ENCODE measurements around the gene IRX5. TPM values are rescaled to one million over a fixed set of nuclear protein-coding genes. Genes with fewer than 3 reads are reported as not detected.

IRX5 gene
- total and polyA plus RNA-seq, 5 donors: 0.48 to 1.9 (median 1.7) TPM

DNA sequence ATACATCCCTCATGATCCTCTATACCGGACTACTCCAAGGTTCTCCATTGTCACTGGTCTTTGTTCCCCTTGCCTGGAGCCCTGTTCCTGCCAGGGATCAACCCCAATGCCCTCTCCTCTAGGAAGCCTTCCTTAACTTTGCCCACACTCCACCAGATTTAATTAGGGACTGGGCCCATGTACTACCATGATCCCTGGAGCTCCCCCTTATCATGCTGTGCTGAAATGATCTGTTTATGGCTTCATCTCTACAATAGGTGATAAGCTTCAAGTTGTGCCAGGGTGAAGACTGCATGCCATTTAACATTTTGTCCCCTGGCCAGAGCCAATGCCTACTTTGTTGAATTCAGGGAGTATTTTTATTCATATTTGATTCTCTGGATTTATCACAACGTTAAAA, 17.9 kb upstream of the IRX5 start:
- no peak for DNase-seq
- no peaks in the 10 kb centered on the region for H3K27me3 ChIP-seq (ENCODE audit: control insufficient read depth, insufficient read depth)
- no peaks in the 10 kb centered on the region for H3K9me3 ChIP-seq (ENCODE audit: control insufficient read depth, low read length)
- H3K27ac ChIP-seq (ENCODE audit: low read length): no peak overlapping the region
- WGBS: 88% methylated on average over 2 of the region's 2 CpGs
- no peaks in the 10 kb centered on the region for H3K4me1 ChIP-seq (ENCODE audit: control insufficient read depth, insufficient read depth, low read length)
- intact Hi-C loops (cut with DNase I): no loop called here
- H3K4me3 ChIP-seq (ENCODE audit: low read length): no peak overlapping the region
- no peak for ATAC-seq

DNA sequence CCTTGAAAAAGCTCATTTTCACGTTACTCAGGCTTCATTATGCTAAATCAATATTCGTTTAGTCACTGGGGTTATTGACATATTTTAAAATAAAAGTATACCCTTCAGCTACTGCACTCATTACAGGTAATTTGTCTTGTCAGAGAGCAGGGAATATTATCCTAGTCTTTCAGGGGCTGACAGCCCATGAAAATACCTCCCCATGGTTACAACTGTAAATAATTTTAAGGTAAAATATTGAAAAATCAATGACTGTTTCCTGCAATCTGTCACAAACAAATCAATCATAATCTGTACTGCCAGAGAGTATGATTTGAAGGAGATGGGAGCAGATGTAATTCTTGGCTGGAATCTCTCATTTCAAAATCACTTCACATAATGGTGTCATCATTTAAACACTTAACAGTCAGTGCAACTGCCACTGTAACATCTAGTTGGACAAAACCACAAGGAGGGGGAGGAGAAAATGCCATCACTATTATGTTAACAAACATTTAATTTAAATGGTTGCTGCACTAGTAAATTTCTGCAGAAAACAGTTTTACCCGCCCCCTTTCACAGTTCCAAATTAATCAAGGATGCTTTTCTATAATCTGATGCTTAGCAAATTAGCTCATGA, 9.3 kb upstream of the IRX5 start:
- H3K27me3 ChIP-seq (ENCODE audit: control insufficient read depth, insufficient read depth): no peaks in the 10 kb centered on the region
- DNase-seq: no peak
- 92% methylated on average over 3 of the region's 3 CpGs for WGBS
- H3K4me3 ChIP-seq (ENCODE audit: low read length): no peak overlapping the region
- ATAC-seq: no peak
- no peak overlapping the region for H3K27ac ChIP-seq (ENCODE audit: low read length)
- intact Hi-C loops (cut with DNase I): no loop called here
- H3K9me3 ChIP-seq (ENCODE audit: control insufficient read depth, low read length): no peaks in the 10 kb centered on the region
- H3K4me1 ChIP-seq (ENCODE audit: control insufficient read depth, insufficient read depth, low read length): no peaks in the 10 kb centered on the region

DNA sequence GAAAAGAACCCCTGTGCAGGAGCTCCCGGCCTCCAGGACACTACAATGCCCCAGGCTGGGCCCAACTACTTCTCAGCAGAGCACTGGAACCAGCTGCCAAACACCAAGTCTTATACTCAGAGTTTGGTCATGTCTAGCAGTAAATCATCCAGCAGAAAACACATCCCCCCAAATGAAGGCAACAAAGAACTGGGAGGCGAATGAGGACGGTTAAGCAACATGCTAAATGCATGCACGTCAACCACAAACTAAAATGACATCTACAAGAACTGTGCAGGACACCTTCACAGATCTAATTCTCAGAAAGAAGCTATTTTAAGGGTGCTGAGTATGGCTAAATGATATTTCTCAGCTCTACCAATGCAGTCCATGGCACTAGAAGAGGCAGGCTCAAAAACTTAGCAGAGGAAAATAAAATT, 7.6 kb upstream of the IRX5 start:
- intact Hi-C loops (cut with DNase I): no loop called here

DNA sequence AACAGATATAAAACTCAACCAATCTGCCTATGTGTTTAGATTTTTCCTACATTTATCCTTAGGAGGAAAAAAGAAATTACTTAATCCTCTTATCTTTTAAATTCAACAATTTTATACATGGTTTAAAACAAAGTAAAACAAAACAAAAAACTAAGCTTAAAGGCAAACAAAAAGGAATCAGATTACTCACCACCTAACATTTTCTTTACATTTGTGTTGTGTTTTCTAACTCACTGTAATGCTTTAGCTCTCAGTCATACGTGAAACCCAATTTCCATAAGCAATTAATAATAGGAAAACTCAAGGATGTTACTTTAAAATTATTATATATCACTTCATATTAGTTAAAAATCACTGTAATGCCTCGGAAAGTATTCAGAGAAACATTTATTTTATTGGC, 6.7 kb upstream of the IRX5 start:
- no peak for DNase-seq
- H3K27ac ChIP-seq (ENCODE audit: low read length): no peak overlapping the region
- WGBS: 95% methylated on average over 2 of the region's 2 CpGs
- H3K4me3 ChIP-seq (ENCODE audit: low read length): no peak overlapping the region
- H3K4me1 ChIP-seq (ENCODE audit: control insufficient read depth, insufficient read depth, low read length): no peaks in the 10 kb centered on the region
- ATAC-seq: no peak
- intact Hi-C loops (cut with DNase I): no loop called here
- no peaks in the 10 kb centered on the region for H3K9me3 ChIP-seq (ENCODE audit: control insufficient read depth, low read length)
- no peaks in the 10 kb centered on the region for H3K27me3 ChIP-seq (ENCODE audit: control insufficient read depth, insufficient read depth)

More for the DNA sequence above, 7.6 kb upstream of the IRX5 start:
- Histone ChIP-seq H3K27me3 (ENCODE audit: control insufficient read depth, insufficient read depth) (no peaks in the 10 kb centered on the region), H3K9me3 (ENCODE audit: control insufficient read depth, low read length) (no peaks in the 10 kb centered on the region), H3K4me1 (ENCODE audit: control insufficient read depth, insufficient read depth, low read length) (no peaks in the 10 kb centered on the region), H3K27ac (ENCODE audit: low read length) (no peak overlapping the region), H3K4me3 (ENCODE audit: low read length) (no peak overlapping the region)
- no peak for ATAC-seq
- WGBS: 91% methylated on average over 4 of the region's 4 CpGs
- no peak for DNase-seq

DNA sequence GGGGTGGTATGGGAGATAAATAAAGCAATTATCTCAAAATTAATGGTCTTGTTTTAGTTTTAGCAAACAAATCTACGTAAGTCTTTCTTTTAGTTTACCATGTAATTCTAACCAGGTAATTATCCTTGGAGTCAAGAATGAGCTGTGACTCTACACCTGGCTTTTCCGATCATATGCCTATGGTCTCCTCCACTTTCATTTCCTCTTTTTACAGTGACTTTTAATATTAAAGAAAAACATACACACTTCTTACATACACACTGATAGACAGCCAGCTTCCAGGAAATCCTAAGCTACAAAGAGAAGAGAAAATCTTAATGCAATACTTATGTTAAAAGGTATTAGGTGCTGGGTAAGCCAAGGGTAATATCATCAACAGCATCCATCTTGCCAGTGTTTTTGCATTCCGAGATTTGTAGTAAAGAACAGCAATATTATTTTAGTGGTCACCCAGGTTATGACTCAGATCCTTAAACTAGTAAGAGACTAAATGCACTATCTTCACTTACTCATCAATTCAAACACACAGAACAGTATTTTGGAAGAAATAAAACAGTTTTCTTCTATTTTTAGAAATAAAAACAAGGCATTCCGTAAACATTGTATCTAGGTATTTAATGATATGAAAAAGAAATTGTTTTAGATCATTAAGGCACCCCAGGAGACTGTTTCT, 4.4 kb upstream of the IRX5 start:
- DNase-seq: no peak
- intact Hi-C loops (cut with DNase I): loop anchor here in 1 of 4 donors (5.0 kb wide), 1 partner anchor 644 kb away; no protein-coding TSS in a partner anchor
- WGBS: 77% methylated on average over 4 of the region's 4 CpGs
- Histone ChIP-seq H3K4me1 (ENCODE audit: control insufficient read depth, insufficient read depth, low read length) (no peaks in the 10 kb centered on the region), H3K4me3 (ENCODE audit: low read length) (no peak overlapping the region), H3K27ac (ENCODE audit: low read length) (no peak overlapping the region), H3K9me3 (ENCODE audit: control insufficient read depth, low read length) (no peaks in the 10 kb centered on the region), H3K27me3 (ENCODE audit: control insufficient read depth, insufficient read depth) (no peaks in the 10 kb centered on the region)
- ATAC-seq: no peak

DNA sequence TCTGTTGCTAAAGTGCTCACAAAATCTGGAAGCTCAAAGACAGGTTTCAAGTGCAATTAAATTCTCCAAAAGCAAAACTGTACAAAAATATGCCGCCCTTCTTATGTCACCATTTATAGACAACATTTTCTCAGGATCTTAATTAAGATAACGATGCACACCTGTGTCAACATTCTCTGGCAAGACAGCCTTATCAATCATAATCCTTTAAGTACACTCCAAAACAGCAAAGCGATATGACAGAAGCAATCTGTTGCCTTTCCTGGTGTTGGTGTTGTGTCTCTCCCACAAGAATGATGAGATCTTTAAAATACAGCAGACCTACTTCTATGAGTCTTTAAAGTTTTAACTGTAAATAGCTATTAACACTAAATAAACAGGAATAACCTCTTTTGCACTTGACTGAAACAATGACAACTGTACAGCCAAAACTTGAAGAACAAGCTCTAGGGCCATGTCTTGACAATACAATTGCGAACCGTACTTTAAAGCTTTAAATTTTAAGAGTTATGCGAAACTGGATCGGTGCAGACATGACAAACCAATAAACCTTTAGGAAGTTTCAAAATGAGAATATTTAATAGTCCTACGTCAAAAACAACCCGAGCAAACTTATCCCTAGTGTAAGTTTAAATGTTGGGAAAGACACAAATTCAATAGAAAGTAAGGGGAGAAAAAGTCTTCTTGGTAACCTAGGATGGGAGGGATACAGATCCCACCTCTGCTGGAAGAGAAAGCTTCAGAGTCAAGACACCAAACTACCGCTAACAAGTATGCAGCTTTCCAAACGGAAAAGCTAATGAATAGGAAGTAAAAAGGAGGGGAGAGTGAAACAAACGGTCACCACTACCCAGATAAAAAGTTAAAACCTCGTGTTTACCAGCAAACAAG, 3.3 kb upstream of the IRX5 start:
- ATAC-seq (no peak), DNase-seq (no peak)
- Histone ChIP-seq H3K4me3 (ENCODE audit: low read length) (peak overlapping the region; percentile 53), H3K27ac (ENCODE audit: low read length) (no peak overlapping the region), H3K4me1 (ENCODE audit: control insufficient read depth, insufficient read depth, low read length) (no peaks in the 10 kb centered on the region), H3K27me3 (ENCODE audit: control insufficient read depth, insufficient read depth) (no peaks in the 10 kb centered on the region), H3K9me3 (ENCODE audit: control insufficient read depth, low read length) (no peaks in the 10 kb centered on the region)
- intact Hi-C loops (cut with DNase I): loop anchor here in 1 of 4 donors (5.0 kb wide), 1 partner anchor 645 kb away; no protein-coding TSS in a partner anchor
- 36% methylated on average over 13 of the region's 13 CpGs for WGBS

DNA sequence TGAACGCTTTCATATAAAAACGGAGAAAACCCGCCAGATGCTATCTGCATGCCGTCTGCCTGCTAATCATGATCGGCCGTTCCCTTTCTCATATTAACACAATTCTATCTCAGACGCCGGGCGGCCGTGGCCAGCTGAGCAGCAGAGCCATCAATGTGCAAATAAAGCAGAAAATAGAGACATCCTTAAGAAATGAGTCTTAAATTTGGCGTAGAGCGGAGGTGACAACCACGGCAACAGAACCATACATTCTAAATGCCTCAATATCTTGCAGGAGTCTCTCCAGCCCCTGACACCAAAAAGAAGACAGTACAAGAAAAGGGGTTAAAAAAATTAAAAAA, 2.7 kb upstream of the IRX5 start:
- intact Hi-C loops (cut with DNase I): loop anchor here in 1 of 4 donors (5.0 kb wide), 1 partner anchor 646 kb away; no protein-coding TSS in a partner anchor
- no peaks in the 10 kb centered on the region for H3K27me3 ChIP-seq (ENCODE audit: control insufficient read depth, insufficient read depth)
- H3K4me1 ChIP-seq (ENCODE audit: control insufficient read depth, insufficient read depth, low read length): no peaks in the 10 kb centered on the region
- H3K27ac ChIP-seq (ENCODE audit: low read length): no peak overlapping the region
- ATAC-seq: no peak
- no peaks in the 10 kb centered on the region for H3K9me3 ChIP-seq (ENCODE audit: control insufficient read depth, low read length)
- peak overlapping the region; percentile 53 for H3K4me3 ChIP-seq (ENCODE audit: low read length)
- no peak for DNase-seq
- WGBS: 3% methylated on average over 13 of the region's 13 CpGs

DNA sequence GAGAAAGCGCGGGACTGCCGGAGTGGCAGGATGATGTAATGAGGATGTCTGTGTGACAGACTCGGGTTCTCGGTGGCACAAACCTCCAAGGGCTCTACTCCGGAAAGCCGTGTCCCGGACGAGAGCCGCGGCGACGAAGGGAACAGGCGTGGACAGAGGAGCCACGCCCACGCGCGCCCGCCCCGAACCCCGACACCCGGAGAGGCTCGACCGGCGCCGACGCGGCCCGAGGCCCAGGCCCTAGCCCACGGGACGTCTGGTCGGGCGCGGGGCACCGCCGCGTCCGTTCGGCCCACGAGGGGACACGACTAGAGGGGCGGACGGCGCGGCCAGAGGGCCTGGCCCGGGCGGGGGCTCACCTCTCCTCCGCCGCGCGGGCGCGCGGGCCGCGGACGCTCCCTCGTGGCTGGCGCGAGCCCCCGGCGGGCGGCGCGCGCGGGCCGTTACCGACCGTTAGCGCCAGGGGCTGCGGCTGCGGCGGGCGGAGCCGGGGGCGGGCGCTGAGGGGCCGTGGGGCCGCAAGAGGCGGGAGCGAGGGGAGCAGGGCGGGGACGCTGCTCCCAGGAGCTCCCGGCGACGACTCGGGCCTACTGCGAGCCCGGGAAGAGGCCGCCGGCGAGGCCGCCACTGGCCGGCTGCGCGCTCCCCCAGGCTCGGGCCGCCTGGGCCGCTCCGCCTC, 2.1 kb upstream of the IRX5 start:
- ATAC-seq: peak; percentile 64 to 70
- Histone ChIP-seq H3K4me1 (ENCODE audit: control insufficient read depth, insufficient read depth, low read length) (no peaks in the 10 kb centered on the region), H3K9me3 (ENCODE audit: control insufficient read depth, low read length) (no peaks in the 10 kb centered on the region), H3K27me3 (ENCODE audit: control insufficient read depth, insufficient read depth) (no peaks in the 10 kb centered on the region), H3K27ac (ENCODE audit: low read length) (peak overlapping the region; percentile 28), H3K4me3 (ENCODE audit: low read length) (peak overlapping the region; percentile 53)
- WGBS: under 1% methylated on average over 101 of the region's 101 CpGs
- intact Hi-C loops (cut with DNase I): loop anchor here in 1 of 4 donors (5.0 kb wide), 1 partner anchor 646 kb away; no protein-coding TSS in a partner anchor
- DNase-seq: peak; percentile 81 to 89 (median 88)

DNA sequence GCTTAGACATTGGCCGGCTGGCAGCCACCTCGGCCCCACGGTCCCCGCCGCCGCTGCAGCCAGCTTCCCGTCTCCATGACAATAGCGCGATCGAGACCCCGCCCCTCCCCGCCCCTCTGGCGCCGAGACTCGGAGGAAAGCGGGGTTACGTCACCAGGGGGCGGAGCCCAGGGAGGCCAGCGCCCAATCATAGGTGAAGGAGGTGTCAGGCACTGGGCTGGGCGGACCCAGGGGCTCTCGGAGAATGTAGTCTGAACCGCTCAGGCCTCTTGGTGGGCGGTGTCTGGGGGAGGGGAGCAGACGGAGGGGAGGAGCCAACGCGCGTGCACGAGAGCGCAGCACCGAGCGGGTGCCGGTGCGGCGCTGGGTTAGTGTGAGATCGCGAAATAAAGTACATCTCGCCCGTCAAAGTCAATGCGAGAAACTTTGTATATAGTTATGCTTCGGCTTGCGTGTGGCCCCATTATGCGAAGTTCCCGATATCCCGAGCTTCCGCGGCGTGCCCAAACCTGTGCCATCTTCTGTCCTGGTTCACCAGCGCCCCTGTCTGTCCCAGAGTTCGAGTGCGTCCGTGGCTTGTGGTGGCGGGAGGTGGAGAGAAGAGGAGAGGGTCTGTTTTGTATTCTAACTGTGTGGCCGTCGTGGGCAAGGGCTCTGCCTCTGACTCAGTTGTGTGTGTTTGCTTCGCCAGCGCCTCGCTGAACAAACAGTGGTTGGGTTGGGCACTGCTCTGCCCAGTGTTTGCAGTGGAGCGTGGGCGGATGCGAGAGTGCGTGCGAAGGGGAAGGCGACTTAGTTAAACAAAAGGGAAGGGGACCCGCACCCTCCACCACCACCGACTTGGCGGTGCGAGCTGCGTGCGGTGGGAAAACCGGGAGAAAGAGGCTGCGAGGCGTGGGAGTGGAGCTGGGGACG, 1.3 kb upstream of the IRX5 start:
- peak; percentile 100 for DNase-seq
- ATAC-seq: peak; percentile 97 to 98
- intact Hi-C loops (cut with DNase I): loop anchor here in 2 of 4 donors (5.0 to 10.0 kb wide), 2 partner anchors 645 to 647 kb away; partner anchors contain the start of gene IRX3 (in 1 of the 2)
- H3K27me3 ChIP-seq (ENCODE audit: control insufficient read depth, insufficient read depth): no peaks in the 10 kb centered on the region
- under 1% methylated on average over 73 of the region's 73 CpGs for WGBS
- H3K4me3 ChIP-seq (ENCODE audit: low read length): peak overlapping the region; percentile 87
- no peak overlapping the region for H3K27ac ChIP-seq (ENCODE audit: low read length)
- no peaks in the 10 kb centered on the region for H3K9me3 ChIP-seq (ENCODE audit: control insufficient read depth, low read length)
- H3K4me1 ChIP-seq (ENCODE audit: control insufficient read depth, insufficient read depth, low read length): no peaks in the 10 kb centered on the region

DNA sequence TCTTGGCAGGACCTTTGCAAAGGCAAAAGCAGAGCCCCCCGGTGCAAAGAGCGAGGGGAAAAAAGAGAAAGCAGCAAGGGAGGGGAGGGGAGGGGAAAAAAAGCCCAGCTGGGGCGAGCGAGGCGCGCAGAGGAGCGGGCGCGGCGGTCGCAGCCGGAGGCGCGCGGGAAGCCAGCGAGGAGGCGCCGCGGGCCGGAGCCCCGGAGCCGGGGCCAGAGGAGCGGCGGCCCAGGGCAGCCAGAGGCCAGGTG, 129 bp downstream of the IRX5 start:
- intact Hi-C loops (cut with DNase I): loop anchor here in 1 of 4 donors (10.0 kb wide), 1 partner anchor 646 kb away; the partner anchor contains the start of gene IRX3
- H3K4me3 ChIP-seq (ENCODE audit: low read length): peak overlapping the region; percentile 87
- H3K27ac ChIP-seq (ENCODE audit: low read length): peak overlapping the region; percentile 19
- under 1% methylated on average over 24 of the region's 24 CpGs for WGBS
- no peaks in the 10 kb centered on the region for H3K4me1 ChIP-seq (ENCODE audit: control insufficient read depth, insufficient read depth, low read length)
- no peak for DNase-seq
- H3K27me3 ChIP-seq (ENCODE audit: control insufficient read depth, insufficient read depth): no peaks in the 10 kb centered on the region
- no peaks in the 10 kb centered on the region for H3K9me3 ChIP-seq (ENCODE audit: control insufficient read depth, low read length)
- no peak for ATAC-seq

Data from right cardiac atrium (tissue), 5 donors.